ENCODE data around the gene ETV5.
"Not testable (repeated sequence)": the region's sequence is repeated elsewhere in the genome, so short reads cannot be mapped to it uniquely, and the experiment has no call there.

Gene ETV5

DNA sequence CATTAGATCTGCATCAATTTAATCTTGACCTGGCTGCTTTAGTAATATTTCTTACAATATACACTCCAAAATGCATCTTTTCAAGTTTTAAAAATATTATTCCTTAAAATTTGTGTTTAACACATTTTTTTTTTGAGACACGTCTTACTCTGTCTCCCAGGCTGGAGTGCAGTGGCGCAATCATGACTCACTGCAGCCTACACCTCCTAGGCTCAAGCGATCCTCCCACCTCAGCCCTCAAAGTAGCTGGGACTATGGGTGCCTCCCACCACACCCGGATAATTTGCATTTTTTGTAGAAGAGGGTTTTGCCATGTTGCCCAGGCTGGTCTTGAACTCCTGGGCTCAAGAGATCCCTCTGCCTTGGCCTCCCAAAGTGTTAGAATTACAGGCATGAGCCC, 73.6 kb downstream of the ETV5 start:
- H3K27ac ChIP-seq, result no peak overlapping the region
- no peak for TF ChIP-seq ZFX (IDR thresholded peaks at IDR 0.05; ENCODE audit: borderline replicate concordance)
- TF ChIP-seq, protein P1, sequence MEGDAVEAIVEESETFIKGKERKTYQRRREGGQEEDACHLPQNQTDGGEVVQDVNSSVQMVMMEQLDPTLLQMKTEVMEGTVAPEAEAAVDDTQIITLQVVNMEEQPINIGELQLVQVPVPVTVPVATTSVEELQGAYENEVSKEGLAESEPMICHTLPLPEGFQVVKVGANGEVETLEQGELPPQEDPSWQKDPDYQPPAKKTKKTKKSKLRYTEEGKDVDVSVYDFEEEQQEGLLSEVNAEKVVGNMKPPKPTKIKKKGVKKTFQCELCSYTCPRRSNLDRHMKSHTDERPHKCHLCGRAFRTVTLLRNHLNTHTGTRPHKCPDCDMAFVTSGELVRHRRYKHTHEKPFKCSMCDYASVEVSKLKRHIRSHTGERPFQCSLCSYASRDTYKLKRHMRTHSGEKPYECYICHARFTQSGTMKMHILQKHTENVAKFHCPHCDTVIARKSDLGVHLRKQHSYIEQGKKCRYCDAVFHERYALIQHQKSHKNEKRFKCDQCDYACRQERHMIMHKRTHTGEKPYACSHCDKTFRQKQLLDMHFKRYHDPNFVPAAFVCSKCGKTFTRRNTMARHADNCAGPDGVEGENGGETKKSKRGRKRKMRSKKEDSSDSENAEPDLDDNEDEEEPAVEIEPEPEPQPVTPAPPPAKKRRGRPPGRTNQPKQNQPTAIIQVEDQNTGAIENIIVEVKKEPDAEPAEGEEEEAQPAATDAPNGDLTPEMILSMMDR (IDR thresholded peaks at IDR 0.05), result no peak

DNA sequence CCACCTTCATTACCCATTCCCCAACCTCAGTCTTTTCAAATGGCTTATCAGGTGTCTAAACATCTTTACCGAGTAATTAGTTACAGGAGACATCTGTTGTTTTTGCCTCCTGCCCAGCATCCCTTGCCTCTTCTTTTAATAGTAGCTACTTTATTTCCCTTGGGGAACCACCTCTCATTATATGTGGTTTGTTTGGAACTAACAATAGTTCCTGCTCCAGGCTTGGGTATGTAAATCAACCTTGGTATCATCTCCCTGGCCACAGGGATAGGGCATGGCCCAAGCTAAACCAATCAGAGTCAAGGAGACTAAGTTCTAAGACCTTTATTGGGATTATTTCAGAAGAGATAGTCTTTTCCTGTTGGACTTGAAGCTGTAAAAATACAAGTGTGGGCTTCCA, 76.6 kb downstream of the ETV5 start:
- TF ChIP-seq ZFX (IDR thresholded peaks at IDR 0.05; ENCODE audit: borderline replicate concordance), result no peak
- TF ChIP-seq, protein P1 (IDR thresholded peaks at IDR 0.05), result no peak
- no peak overlapping the region for H3K27ac ChIP-seq

DNA sequence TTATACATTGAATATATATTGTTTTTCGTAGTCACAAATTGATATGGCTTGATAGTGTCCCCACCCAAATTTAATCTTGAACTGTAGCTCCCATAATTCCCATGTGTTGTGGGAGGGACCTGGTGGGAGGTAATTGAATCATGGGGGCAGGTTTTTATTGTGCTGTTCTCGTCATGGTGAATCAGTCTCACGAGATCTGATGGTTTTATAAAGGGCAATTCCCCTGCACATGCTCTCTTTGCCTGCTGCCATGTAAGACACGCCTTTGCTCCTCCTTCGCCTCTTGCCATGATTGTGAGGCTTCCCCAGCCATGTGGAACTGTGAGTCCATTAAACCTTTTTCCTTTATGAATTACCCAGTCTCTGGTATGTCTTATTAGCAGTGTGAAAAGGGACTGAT, 82.9 kb downstream of the ETV5 start:
- H3K27ac ChIP-seq, result not testable (repeated sequence)

DNA sequence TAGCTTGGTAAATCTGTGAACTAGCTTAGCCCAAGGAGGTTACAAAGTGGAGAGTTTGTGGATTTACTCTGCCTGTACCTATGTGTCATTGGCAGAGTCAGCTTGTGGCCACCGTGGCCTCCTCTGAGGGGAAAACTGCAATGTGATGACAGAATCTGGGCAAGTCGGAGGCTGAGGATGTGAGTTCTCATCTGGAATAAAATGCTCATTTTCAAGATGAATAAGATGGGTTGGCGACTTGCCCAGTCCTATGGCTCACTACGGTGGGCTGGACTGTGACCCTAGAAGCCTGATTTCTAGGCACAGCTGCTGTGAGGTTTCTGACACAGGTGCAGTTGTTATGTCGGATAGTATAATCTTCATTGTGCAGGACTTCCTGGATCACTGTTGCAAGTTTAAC, 83.7 kb downstream of the ETV5 start:
- H3K27ac ChIP-seq, result no peak overlapping the region
- TF ChIP-seq ZFX (IDR thresholded peaks at IDR 0.05; ENCODE audit: borderline replicate concordance), result no peak
- TF ChIP-seq, protein P1 (IDR thresholded peaks at IDR 0.05), result no peak

DNA sequence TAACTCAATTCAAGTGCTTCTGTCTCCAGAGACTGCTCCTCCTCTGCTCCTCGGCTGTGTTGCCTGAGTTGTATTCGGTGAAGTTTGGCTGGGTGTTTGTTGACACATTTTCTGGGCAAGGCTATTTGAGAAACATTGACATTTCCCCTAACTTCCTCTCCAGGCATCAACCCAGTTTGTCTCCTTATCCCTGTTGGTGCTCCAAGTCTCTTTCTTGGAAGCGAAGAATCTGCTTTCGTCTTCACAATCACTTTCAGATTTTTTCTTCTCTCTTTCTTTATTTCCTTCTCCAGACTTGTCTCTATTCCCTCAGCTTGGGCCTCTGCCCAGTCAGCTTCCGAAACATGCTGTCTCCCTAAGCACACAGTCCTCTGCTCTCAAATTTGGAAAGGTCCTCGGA, 84.7 kb downstream of the ETV5 start:
- TF ChIP-seq, protein P1 (IDR thresholded peaks at IDR 0.05), result no peak
- TF ChIP-seq ZFX (IDR thresholded peaks at IDR 0.05; ENCODE audit: borderline replicate concordance), result no peak
- no peak overlapping the region for H3K27ac ChIP-seq

DNA sequence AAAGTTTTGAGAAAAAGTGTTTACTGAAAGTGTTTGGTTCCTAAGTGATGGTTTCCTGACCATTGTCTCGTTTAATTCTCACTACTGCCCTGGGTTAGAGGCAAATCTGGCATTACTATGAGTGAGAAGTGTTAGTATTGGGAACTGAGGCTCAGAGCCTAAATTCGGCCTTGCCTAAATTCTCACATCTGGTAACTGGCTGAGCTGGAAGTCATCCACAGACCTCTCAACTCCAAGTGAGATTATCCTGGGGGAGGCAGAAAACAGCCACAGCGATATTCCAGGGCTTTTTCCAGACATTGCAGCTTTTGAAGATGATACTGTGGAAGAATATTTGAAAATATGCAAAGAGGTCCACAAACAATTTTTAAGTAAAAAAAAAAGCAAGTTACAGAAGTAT, 86.0 kb downstream of the ETV5 start:
- H3K27ac ChIP-seq, result no peak overlapping the region
- TF ChIP-seq, protein P1 (IDR thresholded peaks at IDR 0.05), result no peak
- TF ChIP-seq ZFX (IDR thresholded peaks at IDR 0.05; ENCODE audit: borderline replicate concordance), result no peak

DNA sequence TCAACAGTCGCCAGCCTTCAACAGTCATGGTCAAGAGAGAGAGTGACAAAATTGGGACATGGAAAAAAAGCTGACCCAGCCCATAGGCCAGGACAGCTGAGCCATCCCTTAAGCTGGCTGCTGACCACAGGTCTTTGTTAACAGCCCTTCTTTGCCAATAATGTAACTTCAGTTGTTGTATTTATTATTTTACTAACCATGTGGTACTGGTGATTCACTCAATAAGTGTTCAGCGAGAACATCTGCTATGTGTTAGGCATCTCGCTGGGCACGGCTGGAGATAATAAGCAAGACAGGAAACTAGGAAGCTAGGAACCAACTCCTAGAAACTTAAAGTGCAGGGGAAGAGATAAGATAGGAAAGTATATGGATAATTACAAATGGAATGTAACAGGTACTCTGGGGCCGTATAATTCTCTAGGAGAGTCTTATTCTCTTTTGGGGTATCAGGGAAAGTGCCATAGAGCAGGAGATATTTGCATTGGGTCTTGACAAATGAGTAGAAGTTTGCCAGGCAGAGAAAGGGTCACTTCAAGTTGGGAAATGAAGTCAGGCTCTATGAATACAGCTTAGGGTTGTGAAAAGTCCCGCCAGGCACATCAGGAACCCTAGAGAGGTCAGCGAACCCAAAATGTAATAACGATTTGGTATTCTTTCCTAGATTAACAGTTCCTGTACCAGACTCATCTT, 87.1 kb downstream of the ETV5 start:
- no peak for TF ChIP-seq ZFX (IDR thresholded peaks at IDR 0.05; ENCODE audit: borderline replicate concordance)
- TF ChIP-seq, protein P1 (IDR thresholded peaks at IDR 0.05), result no peak
- H3K27ac ChIP-seq, result no peak overlapping the region

DNA sequence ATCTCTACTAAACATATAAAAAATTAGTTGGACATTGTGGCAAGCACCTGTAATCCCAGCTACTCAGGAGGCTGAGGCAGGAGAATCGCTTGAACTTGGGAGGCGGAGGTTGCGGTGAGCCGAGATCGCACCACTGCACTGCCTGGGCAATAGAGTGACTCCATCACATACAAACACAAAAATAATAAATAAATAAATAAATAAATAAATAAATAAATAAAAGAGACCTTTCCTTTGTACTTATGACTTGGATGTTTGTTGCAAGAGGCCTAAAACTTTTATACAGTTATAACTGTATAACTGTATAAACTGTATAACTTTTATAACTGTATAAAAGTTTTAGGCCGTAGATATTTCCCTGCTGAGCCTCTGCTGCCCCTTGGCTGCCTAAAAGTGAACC, 87.6 kb downstream of the ETV5 start:
- H3K27ac ChIP-seq, result not testable (repeated sequence)

DNA sequence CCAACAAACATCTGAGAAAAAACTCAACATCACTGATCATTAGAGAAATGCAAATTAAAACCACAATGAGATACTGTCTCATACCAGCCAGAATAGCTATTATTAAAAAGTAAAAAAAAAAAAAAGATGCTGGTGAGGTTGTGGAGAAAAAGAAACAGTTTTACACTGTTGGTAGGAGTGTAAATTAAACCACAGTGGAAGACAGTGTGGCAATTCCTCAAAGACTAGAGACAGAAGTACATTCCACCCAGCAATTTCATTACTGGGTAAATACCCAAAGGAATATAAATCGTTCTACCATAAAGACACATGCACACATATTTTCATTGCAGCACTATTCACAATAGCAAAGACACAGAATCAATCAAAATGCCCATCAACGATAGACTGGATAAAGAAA, 89.6 kb downstream of the ETV5 start:
- H3K27ac ChIP-seq, result not testable (repeated sequence)

Data from 22Rv1 (cell line).